Liver (tissue), 3 donors: Measurements from ENCODE around the gene CHDH.

Source experiments
- EGR1 ChIP-seq, 2 donors: IDR thresholded peaks; 2 replicates each; pipeline ENCODE4 v1.6.1; 2016 to 2018; ENCODE audit warnings: antibody characterized with exemption in 2 of 2, low read depth in 2 of 2
- GABPA ChIP-seq, 2 donors: IDR thresholded peaks in 1 of 2; conservative IDR thresholded peaks in 1 of 2; 2 replicates each; pipeline ENCODE4 v1.6.1; 2016; ENCODE audit warnings: antibody characterized with exemption in 2 of 2, mild to moderate bottlenecking in 1 of 2, moderate library complexity in 1 of 2
- JUND ChIP-seq, 2 donors: IDR thresholded peaks; 2 replicates each; pipeline ENCODE4 v1.6.1; 2016; ENCODE audit warnings: antibody characterized with exemption in 2 of 2
- RAD21 ChIP-seq, 2 donors: IDR thresholded peaks; 2 replicates each; pipeline ENCODE4 v1.6.1; 2016; ENCODE audit warnings: antibody characterized with exemption in 2 of 2, mild to moderate bottlenecking in 2 of 2
- SP1 ChIP-seq: IDR thresholded peaks from 2 replicates; pipeline ENCODE4 v1.6.1; 2018; ENCODE audit warnings: antibody characterized with exemption, mild to moderate bottlenecking
- TAF1 ChIP-seq: conservative IDR thresholded peaks from 2 replicates; pipeline ENCODE4 v1.6.1; 2016; ENCODE audit warnings: antibody characterized with exemption, mild to moderate bottlenecking
- YY1 ChIP-seq: IDR thresholded peaks from 2 replicates; pipeline ENCODE4 v1.6.1; 2016; ENCODE audit warnings: antibody characterized with exemption, mild to moderate bottlenecking
- TF ChIP-seq, protein P1 (sequence below): fragments of 150-350 bp; IDR thresholded peaks from 2 replicates; pipeline ENCODE4 v1.5.1; 2017; ENCODE audit warnings: improper control_type of control experiment, low read depth, low read length; ENCODE audit not compliant: missing input control
- TF ChIP-seq, protein P2 (sequence below): IDR thresholded peaks from 2 replicates; pipeline ENCODE4 v1.6.1; 2016; ENCODE audit warnings: antibody characterized with exemption
- TF ChIP-seq, protein P3 (sequence below): IDR thresholded peaks from 2 replicates; pipeline ENCODE4 v1.6.1; 2016; ENCODE audit warnings: antibody characterized with exemption
- TF ChIP-seq, protein P4 (sequence below): IDR thresholded peaks from 2 replicates; pipeline ENCODE4 v1.6.1; 2016; ENCODE audit warnings: antibody characterized with exemption, mild to moderate bottlenecking
- TF ChIP-seq, protein P5 (sequence below): IDR thresholded peaks from 2 replicates; pipeline ENCODE4 v1.6.1; 2016; ENCODE audit warnings: antibody characterized with exemption
- donor health status: healthy.
- donor health status: healthy.

DNA sequence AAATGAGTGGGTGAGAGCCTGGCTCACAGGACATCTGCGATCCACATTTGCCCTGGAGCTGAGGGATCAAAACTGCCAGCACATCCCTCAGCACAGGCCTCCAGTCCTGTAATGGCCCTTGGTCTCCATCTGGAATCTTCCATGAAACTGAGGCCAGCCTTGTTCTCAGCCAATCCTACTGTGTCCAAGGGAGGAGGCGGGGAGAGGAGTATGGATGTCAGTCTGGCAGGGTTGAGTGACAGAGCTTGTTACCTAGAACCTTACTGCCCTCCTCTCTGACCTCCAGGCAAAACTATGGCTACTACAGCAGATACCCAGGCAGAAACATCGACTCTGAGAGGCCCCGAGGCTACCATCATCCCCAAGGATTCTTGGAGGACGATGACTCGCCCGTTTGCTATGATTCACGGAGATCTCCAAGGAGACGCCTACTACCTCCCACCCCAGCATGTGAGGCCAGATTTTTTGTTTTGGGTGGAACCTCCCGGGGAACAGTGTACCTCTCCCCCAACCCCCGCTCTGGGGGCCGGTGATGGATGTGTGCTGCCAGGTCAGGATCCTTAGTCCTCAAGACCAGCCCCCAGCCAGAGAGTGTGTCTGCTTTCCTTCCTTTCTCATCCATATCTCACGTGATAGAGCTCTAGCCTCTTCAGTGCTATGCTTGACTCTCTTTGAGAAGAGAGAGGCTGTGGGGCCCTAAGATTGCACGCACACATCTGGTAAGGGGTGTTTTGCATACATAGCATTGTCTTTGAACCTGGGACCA is 41.3 kb downstream of the CHDH start:
- TF ChIP-seq, protein P1, sequence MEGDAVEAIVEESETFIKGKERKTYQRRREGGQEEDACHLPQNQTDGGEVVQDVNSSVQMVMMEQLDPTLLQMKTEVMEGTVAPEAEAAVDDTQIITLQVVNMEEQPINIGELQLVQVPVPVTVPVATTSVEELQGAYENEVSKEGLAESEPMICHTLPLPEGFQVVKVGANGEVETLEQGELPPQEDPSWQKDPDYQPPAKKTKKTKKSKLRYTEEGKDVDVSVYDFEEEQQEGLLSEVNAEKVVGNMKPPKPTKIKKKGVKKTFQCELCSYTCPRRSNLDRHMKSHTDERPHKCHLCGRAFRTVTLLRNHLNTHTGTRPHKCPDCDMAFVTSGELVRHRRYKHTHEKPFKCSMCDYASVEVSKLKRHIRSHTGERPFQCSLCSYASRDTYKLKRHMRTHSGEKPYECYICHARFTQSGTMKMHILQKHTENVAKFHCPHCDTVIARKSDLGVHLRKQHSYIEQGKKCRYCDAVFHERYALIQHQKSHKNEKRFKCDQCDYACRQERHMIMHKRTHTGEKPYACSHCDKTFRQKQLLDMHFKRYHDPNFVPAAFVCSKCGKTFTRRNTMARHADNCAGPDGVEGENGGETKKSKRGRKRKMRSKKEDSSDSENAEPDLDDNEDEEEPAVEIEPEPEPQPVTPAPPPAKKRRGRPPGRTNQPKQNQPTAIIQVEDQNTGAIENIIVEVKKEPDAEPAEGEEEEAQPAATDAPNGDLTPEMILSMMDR = no peak
- TF ChIP-seq RAD21 (IDR thresholded peaks at IDR 0.05) (no peak), SP1 (no peak), TAF1 (no peak), YY1 (no peak), GABPA (IDR thresholded peaks at IDR 0.05 in 1 of 2, conservative IDR thresholded peaks at IDR 0.05 in 1 of 2) (no peak), JUND (IDR thresholded peaks at IDR 0.05) (no peak), EGR1 (IDR thresholded peaks at IDR 0.05; ENCODE audit: low read depth in 2 of 2) (no peak)
- TF ChIP-seq, protein P2, sequence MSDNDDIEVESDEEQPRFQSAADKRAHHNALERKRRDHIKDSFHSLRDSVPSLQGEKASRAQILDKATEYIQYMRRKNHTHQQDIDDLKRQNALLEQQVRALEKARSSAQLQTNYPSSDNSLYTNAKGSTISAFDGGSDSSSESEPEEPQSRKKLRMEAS = no peak
- TF ChIP-seq, protein P3, sequence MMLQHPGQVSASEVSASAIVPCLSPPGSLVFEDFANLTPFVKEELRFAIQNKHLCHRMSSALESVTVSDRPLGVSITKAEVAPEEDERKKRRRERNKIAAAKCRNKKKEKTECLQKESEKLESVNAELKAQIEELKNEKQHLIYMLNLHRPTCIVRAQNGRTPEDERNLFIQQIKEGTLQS = no peak
- TF ChIP-seq, protein P4, sequence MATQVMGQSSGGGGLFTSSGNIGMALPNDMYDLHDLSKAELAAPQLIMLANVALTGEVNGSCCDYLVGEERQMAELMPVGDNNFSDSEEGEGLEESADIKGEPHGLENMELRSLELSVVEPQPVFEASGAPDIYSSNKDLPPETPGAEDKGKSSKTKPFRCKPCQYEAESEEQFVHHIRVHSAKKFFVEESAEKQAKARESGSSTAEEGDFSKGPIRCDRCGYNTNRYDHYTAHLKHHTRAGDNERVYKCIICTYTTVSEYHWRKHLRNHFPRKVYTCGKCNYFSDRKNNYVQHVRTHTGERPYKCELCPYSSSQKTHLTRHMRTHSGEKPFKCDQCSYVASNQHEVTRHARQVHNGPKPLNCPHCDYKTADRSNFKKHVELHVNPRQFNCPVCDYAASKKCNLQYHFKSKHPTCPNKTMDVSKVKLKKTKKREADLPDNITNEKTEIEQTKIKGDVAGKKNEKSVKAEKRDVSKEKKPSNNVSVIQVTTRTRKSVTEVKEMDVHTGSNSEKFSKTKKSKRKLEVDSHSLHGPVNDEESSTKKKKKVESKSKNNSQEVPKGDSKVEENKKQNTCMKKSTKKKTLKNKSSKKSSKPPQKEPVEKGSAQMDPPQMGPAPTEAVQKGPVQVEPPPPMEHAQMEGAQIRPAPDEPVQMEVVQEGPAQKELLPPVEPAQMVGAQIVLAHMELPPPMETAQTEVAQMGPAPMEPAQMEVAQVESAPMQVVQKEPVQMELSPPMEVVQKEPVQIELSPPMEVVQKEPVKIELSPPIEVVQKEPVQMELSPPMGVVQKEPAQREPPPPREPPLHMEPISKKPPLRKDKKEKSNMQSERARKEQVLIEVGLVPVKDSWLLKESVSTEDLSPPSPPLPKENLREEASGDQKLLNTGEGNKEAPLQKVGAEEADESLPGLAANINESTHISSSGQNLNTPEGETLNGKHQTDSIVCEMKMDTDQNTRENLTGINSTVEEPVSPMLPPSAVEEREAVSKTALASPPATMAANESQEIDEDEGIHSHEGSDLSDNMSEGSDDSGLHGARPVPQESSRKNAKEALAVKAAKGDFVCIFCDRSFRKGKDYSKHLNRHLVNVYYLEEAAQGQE = no peak
- TF ChIP-seq, protein P5, sequence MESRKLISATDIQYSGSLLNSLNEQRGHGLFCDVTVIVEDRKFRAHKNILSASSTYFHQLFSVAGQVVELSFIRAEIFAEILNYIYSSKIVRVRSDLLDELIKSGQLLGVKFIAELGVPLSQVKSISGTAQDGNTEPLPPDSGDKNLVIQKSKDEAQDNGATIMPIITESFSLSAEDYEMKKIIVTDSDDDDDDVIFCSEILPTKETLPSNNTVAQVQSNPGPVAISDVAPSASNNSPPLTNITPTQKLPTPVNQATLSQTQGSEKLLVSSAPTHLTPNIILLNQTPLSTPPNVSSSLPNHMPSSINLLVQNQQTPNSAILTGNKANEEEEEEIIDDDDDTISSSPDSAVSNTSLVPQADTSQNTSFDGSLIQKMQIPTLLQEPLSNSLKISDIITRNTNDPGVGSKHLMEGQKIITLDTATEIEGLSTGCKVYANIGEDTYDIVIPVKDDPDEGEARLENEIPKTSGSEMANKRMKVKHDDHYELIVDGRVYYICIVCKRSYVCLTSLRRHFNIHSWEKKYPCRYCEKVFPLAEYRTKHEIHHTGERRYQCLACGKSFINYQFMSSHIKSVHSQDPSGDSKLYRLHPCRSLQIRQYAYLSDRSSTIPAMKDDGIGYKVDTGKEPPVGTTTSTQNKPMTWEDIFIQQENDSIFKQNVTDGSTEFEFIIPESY = no peak
